Measurements from ENCODE around the gene NCOA7.

DNA sequence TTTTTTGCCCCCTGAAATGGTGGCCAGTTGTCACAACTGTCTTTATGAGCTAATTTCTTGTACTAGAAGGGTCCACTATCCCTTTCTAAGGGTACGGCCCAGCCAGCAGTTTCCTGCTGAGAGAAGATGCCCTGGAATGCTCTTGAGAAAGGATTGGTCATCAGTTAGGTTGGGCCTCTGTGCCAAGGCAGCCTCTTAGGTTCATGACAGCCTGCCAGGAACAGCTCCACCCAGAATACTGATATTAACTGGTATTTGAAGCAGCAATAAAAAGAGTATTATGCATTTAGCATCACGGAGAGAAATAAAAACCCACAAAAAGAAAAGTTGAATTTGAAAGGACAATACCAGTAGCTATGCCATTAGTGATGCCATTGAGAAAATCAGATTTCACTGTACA lies 156.9 kb downstream of the NCOA7 start:
- TF ChIP-seq NFIC (IDR thresholded peaks at IDR 0.05; ENCODE audit: borderline replicate concordance) (no peak), FOSL2 (IDR thresholded peaks at IDR 0.05; ENCODE audit: borderline replicate concordance, low read depth) (no peak), POLR2AphosphoS5 (IDR thresholded peaks at IDR 0.05; ENCODE audit: low read depth, low read length) (no peak), RFX5 (IDR thresholded peaks at IDR 0.05; ENCODE audit: low read length) (no peak), GABPA (IDR thresholded peaks at IDR 0.05; ENCODE audit: low read depth) (no peak), EZH2phosphoT487 (IDR thresholded peaks at IDR 0.05; ENCODE audit: borderline replicate concordance, low read depth) (no peak), RCOR1 (IDR thresholded peaks at IDR 0.05; ENCODE audit: low read length) (no peak), TAF1 (IDR thresholded peaks at IDR 0.05; ENCODE audit: borderline replicate concordance, low read depth, low read length) (no peak)
- TF ChIP-seq, protein P1, sequence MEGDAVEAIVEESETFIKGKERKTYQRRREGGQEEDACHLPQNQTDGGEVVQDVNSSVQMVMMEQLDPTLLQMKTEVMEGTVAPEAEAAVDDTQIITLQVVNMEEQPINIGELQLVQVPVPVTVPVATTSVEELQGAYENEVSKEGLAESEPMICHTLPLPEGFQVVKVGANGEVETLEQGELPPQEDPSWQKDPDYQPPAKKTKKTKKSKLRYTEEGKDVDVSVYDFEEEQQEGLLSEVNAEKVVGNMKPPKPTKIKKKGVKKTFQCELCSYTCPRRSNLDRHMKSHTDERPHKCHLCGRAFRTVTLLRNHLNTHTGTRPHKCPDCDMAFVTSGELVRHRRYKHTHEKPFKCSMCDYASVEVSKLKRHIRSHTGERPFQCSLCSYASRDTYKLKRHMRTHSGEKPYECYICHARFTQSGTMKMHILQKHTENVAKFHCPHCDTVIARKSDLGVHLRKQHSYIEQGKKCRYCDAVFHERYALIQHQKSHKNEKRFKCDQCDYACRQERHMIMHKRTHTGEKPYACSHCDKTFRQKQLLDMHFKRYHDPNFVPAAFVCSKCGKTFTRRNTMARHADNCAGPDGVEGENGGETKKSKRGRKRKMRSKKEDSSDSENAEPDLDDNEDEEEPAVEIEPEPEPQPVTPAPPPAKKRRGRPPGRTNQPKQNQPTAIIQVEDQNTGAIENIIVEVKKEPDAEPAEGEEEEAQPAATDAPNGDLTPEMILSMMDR (IDR thresholded peaks at IDR 0.05) = no peak
- TF ChIP-seq, protein P2, sequence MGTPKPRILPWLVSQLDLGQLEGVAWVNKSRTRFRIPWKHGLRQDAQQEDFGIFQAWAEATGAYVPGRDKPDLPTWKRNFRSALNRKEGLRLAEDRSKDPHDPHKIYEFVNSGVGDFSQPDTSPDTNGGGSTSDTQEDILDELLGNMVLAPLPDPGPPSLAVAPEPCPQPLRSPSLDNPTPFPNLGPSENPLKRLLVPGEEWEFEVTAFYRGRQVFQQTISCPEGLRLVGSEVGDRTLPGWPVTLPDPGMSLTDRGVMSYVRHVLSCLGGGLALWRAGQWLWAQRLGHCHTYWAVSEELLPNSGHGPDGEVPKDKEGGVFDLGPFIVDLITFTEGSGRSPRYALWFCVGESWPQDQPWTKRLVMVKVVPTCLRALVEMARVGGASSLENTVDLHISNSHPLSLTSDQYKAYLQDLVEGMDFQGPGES (IDR thresholded peaks at IDR 0.05; ENCODE audit: low read depth, low read length) = no peak
- TF ChIP-seq, protein P3, sequence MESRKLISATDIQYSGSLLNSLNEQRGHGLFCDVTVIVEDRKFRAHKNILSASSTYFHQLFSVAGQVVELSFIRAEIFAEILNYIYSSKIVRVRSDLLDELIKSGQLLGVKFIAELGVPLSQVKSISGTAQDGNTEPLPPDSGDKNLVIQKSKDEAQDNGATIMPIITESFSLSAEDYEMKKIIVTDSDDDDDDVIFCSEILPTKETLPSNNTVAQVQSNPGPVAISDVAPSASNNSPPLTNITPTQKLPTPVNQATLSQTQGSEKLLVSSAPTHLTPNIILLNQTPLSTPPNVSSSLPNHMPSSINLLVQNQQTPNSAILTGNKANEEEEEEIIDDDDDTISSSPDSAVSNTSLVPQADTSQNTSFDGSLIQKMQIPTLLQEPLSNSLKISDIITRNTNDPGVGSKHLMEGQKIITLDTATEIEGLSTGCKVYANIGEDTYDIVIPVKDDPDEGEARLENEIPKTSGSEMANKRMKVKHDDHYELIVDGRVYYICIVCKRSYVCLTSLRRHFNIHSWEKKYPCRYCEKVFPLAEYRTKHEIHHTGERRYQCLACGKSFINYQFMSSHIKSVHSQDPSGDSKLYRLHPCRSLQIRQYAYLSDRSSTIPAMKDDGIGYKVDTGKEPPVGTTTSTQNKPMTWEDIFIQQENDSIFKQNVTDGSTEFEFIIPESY (IDR thresholded peaks at IDR 0.05; ENCODE audit: borderline replicate concordance, low read depth) = no peak

Measured in SK-N-SH (cell line).